Loucy (cell line): ENCODE results near the gene ADCY2.

Source experiments
- CTCF ChIP-seq: fragments of 200-600 bp; sonication (generic); conservative IDR thresholded peaks from 2 replicates; pipeline ENCODE4 v1.5.1; 2014; ENCODE audit warnings: mild to moderate bottlenecking, antibody characterized with exemption, low read length
- EZH2phosphoT487 ChIP-seq: fragments of 200-600 bp; IDR thresholded peaks from 2 replicates; pipeline ENCODE4 v1.6.1; 2018; ENCODE audit warnings: antibody characterized with exemption, mild to moderate bottlenecking, moderate library complexity, borderline replicate concordance

- no peak for TF ChIP-seq CTCF
- TF ChIP-seq EZH2phosphoT487 = no peak
Observed at GRCh38 chr5:7873216-7873615, 477.3 kb downstream of the ADCY2 start.
